ENCODE data around the gene PTPRN2.
"Not testable (repeated sequence)": the region's sequence is repeated elsewhere in the genome, so short reads cannot be mapped to it uniquely, and the experiment has no call there.

Gene PTPRN2

DNA sequence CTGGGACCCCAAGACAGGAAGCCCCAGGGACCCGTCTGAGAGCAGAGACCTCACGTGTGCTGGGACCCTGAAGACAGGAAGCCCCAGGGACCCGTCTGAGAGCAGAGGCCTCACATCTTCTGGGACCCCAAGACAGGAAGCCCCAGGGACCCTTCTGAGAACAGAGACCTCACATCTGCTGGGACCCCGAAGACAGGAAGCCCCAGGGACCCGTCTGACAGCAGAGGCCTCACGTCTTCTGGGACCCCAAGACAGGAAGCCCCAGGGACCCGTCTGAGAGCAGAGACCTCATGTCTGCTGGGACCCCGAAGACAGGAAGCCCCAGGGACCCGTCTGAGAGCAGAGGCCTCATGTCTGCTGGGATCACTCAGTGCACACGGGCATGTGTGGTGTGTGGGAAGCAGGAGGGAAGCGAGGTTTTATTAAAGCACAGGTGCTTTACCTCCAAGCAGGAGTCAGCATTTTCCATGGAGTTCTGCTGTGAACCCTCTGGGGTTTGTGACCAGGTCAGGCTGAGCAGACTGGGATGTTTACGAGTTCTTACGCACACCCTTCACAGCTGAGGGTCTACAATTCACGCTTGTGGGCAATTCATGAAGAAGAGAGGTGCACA lies 660.2 kb downstream of the PTPRN2 start:
- DNase-seq, result no peak

- DNase-seq, result no peak
Measured at GRCh38 chr7:157926521-157927150, 661.0 kb downstream of the PTPRN2 start.

- no peak for DNase-seq
Measured at GRCh38 chr7:157926107-157926506, 661.5 kb downstream of the PTPRN2 start.

DNA sequence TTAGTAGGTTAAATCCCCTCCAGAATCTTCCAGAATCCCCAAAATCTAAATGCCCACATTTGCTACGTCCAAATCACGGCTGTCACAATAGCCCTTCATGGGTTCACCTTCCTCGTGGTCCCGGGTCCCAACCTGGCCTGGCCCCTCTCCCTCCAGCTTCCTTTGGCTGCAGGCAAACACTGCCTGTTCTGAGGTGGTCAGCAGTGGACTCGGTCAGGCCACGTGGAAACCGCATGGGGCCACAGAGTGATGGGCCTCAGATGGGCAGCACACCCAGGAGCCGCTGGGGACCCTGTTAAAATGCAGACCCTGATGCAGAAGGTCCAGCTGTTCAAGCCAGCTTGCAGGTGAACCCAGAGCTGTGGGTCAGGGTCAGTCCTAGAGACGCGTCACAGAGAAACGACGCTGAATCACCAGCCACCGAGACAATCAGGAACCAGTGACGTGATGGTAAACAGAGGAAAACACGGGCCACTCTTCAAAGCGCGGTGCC lies 662.2 kb downstream of the PTPRN2 start:
- DNase-seq, result no peak

- no peak for DNase-seq
Measured at GRCh38 chr7:157923903-157924630, 663.6 kb downstream of the PTPRN2 start.

DNA sequence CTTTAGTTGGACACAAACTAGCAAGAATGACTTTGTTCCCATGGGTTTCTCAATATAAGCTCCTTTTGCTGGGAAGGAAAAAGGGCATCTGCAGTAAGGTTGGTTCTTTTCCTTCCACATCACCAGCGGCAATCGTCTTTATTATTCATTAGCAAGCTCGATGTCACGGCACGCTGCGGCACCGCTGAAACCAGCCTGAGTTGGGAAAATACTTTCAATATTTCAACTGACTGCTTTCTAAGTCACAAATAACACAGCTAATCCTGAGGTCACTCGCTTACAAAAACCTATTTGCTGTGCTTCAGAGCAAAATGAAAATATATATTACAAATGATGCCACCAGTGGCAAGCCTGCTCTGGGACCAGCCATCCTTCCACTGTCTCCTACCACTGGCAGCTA lies 665.0 kb downstream of the PTPRN2 start:
- no peak for DNase-seq

DNA sequence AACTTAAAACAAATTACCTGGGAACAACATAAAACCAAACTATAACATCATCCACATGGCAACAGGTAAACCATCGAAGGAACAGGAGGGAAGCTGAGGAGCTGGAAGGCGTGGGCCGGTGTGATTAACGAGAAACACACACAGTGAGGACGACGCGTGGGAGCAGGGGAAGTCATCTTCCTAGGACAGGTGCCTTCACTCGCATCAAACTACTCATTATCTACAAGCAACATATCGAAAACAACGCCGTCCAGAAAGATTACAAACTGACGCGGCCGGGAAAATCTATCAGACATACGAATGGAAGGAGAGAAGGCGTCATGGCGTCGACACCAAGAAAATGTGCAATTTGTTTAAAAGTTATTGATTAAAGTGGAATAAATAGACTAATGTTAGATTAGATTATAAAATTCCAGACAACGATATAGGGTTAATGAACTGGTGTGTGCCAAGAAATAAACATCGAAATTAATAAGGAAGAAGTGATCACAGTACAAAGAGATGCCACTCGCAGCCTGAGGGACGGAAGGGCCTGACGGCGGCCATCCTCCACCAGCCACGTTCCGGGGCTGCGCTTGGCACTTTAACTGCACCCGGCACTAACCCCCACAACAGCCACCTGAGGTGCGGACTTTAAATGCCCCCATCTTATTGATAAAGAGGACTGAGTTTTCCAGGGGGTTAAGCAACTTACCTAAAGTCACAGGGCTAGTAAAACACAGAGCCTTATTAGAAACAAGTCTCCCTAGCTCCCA lies 669.1 kb downstream of the PTPRN2 start:
- DNase-seq, result no peak

DNA sequence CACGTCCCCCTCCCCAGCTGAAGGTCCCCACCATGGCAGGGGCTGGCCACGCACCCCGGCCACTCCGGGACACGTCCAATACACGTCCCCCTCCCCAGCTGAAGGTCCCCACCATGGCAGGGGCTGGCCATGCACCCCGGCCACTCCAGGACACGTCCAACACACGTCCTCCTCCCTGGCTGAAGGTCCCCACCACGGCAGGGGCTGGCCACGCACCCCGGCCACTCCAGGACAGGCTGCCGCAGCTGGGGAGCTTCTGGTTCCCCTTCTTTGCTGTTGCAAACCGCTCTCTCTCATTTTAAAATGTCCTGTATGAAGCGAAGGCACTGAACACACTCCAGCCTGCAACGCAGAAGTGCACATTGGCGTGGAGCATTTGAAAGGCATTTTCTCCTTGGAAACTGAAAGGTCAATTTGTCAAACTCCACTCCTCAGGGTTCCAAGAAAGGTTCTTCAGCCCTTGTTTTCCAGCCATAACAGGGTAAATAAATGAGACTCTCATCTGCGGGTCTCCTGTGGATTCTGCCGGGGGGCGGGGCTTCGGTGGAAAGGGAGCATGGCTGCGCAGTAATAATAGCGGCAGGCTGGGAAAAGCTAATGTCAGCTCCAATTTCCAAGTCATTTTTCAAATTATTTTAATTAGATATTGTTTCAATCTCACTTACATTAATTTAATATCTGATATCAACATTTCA lies 670.5 kb downstream of the PTPRN2 start:
- DNase-seq, result no peak

- no peak for DNase-seq
Measured at GRCh38 chr7:157910446-157910845, 677.2 kb downstream of the PTPRN2 start.

GRCh38 chr7:157910045-157910444 lies 677.6 kb downstream of the PTPRN2 start:
- DNase-seq, result not testable (repeated sequence)

GRCh38 chr7:157909370-157909769 lies 678.3 kb downstream of the PTPRN2 start:
- DNase-seq, result no peak

- DNase-seq, result no peak
Measured at GRCh38 chr7:157908006-157908782, 679.4 kb downstream of the PTPRN2 start.

DNA sequence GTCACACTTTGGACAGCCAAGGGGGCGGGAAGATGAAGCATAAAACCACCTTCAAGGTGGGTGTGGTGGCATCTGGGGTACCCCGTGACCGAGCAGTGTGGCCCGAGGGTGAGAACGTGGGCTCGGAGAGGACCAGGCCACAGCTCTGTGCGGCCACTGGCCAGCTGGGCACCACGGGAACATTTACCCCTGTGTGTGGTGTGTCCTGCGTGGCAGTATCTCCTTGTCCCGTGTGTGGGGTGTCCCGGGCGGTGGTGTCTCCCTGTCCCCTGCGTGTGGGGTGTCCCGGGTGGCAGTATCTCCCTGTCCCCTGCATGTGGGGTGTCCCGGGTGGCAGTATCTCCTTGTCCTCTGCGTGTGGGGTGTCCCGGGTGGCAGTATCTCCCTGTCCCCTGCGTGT lies 680.5 kb downstream of the PTPRN2 start:
- no peak for DNase-seq

GRCh38 chr7:157906583-157906982 lies 681.0 kb downstream of the PTPRN2 start:
- DNase-seq, result no peak

DNA sequence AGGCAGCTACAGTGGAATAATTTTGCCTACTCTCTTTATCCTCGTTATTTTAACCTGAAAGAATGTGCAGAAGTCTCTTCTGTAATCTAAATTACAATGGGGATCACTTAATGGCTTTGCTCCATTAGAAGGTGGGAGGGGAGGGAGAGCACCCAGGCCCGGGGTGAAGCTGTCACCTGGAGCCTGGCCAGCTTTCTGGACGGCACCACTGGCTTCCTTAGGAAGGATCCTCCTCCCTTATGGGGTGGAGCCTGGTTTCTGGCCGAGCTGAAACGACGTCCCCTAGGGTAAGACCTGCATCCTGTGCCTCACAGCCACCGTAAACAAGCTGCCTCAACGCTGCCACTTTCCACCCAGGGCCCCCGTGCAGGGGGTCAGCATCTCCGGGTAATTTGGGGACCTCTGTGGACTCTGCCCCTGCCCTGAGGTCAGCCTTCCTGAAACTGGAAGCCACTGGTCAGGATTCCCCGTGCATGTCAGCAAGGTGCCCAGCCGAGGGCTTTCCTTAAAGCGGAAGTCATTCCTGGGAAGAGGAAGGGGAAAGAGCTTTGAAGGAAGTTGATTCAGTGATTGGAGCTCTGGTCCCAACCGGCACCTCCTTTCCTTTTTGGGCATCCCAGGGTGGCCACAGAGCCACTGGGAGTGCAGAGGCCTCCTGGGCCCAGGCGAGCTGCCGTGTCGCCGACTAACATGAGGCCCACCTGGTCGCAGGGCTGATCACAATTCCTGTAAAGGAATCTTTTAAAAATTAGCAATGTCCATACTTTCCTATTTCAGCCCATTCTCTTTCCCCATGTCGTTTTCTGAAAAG lies 681.8 kb downstream of the PTPRN2 start:
- no peak for DNase-seq

DNA sequence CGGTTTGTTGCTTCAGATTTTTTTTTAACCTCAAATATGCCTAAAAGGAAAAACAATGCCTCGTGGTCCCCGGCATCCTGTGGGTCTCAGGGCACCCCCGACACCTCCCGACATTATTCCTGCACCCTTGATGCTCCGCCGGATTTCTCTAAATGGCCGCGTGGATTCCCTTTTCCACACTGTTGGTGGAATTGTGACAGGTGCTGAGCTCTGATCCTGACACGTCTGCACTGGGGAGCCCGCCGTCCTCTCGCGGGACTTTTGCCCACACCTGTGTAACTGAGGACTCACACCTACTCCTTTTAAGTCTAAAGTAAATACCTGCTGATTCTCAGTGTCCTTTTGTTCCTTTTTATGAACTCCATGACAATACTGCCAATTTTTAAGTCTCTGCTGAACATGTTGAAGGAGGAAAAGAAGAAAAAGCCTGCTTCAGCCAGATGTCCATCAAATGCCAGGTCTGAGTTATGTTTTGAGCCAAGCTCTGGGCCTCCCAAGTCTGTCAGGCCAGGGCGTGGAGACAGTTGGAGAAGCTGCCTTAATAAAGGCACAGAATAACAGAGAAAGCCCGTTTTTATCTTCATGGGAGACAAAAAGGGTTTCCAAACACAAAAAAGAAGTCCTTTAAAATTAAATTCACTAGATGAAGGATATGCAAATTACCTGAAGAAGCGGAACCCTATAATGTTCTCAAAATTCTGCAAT lies 682.6 kb downstream of the PTPRN2 start:
- no peak for DNase-seq

- DNase-seq, result no peak
Measured at GRCh38 chr7:157904211-157904865, 683.3 kb downstream of the PTPRN2 start.

DNA sequence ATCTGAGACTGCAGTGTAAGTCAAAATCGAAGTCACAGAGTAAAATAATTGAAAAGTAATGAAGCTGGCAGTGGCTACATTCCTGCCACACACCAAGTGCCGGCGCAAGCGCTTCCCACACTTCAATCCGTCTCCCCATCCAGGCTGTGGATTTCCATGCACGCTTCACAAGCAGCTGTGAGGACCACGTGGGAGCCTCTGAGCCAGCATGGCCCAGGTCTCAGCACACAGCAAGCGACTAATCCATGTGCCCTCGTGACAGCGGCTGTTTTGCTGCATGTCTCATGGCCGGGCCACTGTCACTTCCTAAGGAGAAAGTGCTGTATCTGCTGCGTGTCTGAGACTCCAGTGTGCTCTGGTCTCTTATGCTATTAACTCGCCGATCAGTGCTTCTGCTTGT lies 683.9 kb downstream of the PTPRN2 start:
- no peak for DNase-seq

DNA sequence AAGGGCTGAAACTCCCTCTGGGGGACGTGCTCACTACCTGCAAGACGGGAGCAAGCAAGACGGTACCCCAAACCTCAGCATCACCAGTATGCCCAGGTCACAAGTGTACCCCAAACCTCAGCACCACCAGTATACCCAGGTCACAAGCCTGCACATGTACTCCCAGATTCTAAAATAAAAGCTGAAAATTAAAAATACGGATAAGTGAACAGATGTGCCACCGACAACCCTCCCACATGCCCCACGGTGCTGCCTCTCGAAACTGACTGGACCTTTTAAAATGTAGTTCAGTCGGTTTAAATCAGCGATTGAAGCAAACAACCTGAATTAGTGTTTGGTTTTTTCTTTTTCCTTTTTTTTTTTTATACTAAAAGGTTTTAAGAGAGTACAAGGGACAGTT lies 684.3 kb downstream of the PTPRN2 start:
- DNase-seq, result no peak

Measured in stimulated activated CD4-positive, alpha-beta T cell treated with anti-CD3 and anti-CD28 coated beads, Interleukin-15, amount 100 ng/mL, for 24 hours (primary cell).